ENCODE data around the gene MYLK. TPM values are rescaled to one million over a fixed set of nuclear protein-coding genes. Genes with fewer than 3 reads are reported as not detected.
A peak's percentile ranks its signal among the peaks of the same experiment; 100 is the strongest.

The MYLK gene
- total and polyA plus RNA-seq, 4 donors = 17.1 to 158 (median 41.9) TPM

- TF ChIP-seq EGR1 (IDR thresholded peaks at IDR 0.05; ENCODE audit: low read depth in 2 of 2) = no peak
- TF ChIP-seq MAX (IDR thresholded peaks at IDR 0.05) = no peak
- TF ChIP-seq YY1 (IDR thresholded peaks at IDR 0.05) = no peak
- no peak for TF ChIP-seq FOXA1 (IDR thresholded peaks at IDR 0.05)
- no peak for TF ChIP-seq FOXA2 (IDR thresholded peaks at IDR 0.05)
- TF ChIP-seq TAF1 (conservative IDR thresholded peaks at IDR 0.05) = no peak
- TF ChIP-seq RXRA (IDR thresholded peaks at IDR 0.05) = no peak
- TF ChIP-seq CTCF (IDR thresholded peaks at IDR 0.05; ENCODE audit: low read depth, low read length, missing input control) = no peak
- TF ChIP-seq NR2F2 (IDR thresholded peaks at IDR 0.05) = no peak
- no peak for TF ChIP-seq SP1 (IDR thresholded peaks at IDR 0.05)
- TF ChIP-seq HNF4G (IDR thresholded peaks at IDR 0.05) = no peak
- TF ChIP-seq REST (IDR thresholded peaks at IDR 0.05) = no peak
- TF ChIP-seq ZBTB33 (IDR thresholded peaks at IDR 0.05) = no peak
- TF ChIP-seq RAD21 (IDR thresholded peaks at IDR 0.05) = no peak
- no peak for TF ChIP-seq ATF3 (IDR thresholded peaks at IDR 0.05)
- TF ChIP-seq HNF4A (conservative IDR thresholded peaks at IDR 0.05) = no peak
- no peak for TF ChIP-seq JUND (IDR thresholded peaks at IDR 0.05)
- TF ChIP-seq GABPA (IDR thresholded peaks at IDR 0.05 in 1 of 2, conservative IDR thresholded peaks at IDR 0.05 in 1 of 2) = no peak
- 72% methylated on average over 5 of the region's 5 CpGs for WGBS
- H3K27me3 ChIP-seq (ENCODE audit: control insufficient read depth in 4 of 4, insufficient read depth in 4 of 4, low read length in 3 of 4) = no peaks in the 10 kb centered on the region
- H3K36me3 ChIP-seq (ENCODE audit: control insufficient read depth in 4 of 4, insufficient read depth in 3 of 4, low read depth in 1 of 4, low read length in 3 of 4) = peaks cover 3 to 27% (median 9%) of the 10 kb centered on the region in 4 donors
- peaks cover 5 to 31% (median 21%) of the 10 kb centered on the region in 4 donors for H3K4me1 ChIP-seq (ENCODE audit: control insufficient read depth in 4 of 4, insufficient read depth in 4 of 4, low read length in 3 of 4)
- H3K4me3 ChIP-seq (ENCODE audit: low read depth in 1 of 3, low read length in 3 of 3) = peak overlapping the region in 1 of 3 donors; percentile 2
- H3K9me3 ChIP-seq (ENCODE audit: control insufficient read depth in 4 of 4, low read length in 3 of 4) = no peaks in the 10 kb centered on the region
- no peak for DNase-seq (ENCODE audit: low spot score)
- H3K27ac ChIP-seq (ENCODE audit: low read depth in 1 of 2, low read length in 2 of 2) = peak overlapping the region in 1 of 2 donors; percentile 29
- no peak overlapping the region for H3K9ac ChIP-seq (ENCODE audit: low read depth in 1 of 2, low read length in 2 of 2)
Observed at GRCh38 chr3:123698813-123699212, 185.3 kb downstream of the MYLK start.

Data from liver (tissue), 9 donors.